NT2/D1 (cell line): ENCODE results near the gene AMBRA1.

ENCODE experiments used
- YY1 ChIP-seq: IDR thresholded peaks from 2 replicates; pipeline ENCODE4 v1.6.1; 2011; ENCODE audit not compliant: insufficient read length, insufficient read depth
- ZNF274 ChIP-seq: IDR thresholded peaks from 2 replicates; pipeline ENCODE4 v1.6.1; 2011; ENCODE audit warnings: mild to moderate bottlenecking, low read depth, low read length

- TF ChIP-seq ZNF274 (no peak), YY1 (no peak)
Measured at GRCh38 chr11:46535688-46536087, 58.1 kb downstream of the AMBRA1 start.
